HG02798 (cell line): ENCODE data around the gene ANKRD10.
"Not testable (repeated sequence)": the region's sequence is repeated elsewhere in the genome, so short reads cannot be mapped to it uniquely, and the experiment has no call there.

Experiments
- ATAC-seq: cut with Tn5 transposase; IDR thresholded peaks from one replicate; pipeline ENCODE4 v1.9.1; 2021; ENCODE audit warnings: mild to moderate bottlenecking; ENCODE audit not compliant: unreplicated experiment, poor library complexity

The ANKRD10 gene

GRCh38 chr13:110915057-110915873 is at the start of gene ANKRD10:
Gene ANKRD10, minus strand, starts transcription at chr13:110915069. Its CDS starts 135 bp downstream, at chr13:110914934.
- ATAC-seq: peak; percentile 81

GRCh38 chr13:110964229-110965037 is 49.6 kb upstream of the ANKRD10 start:
- ATAC-seq: peak; percentile 7

- no peak for ATAC-seq
Measured at GRCh38 chr13:110963554-110963970, 48.7 kb upstream of the ANKRD10 start.

- ATAC-seq: no peak
Measured at GRCh38 chr13:110961959-110962358, 47.1 kb upstream of the ANKRD10 start.

- no peak for ATAC-seq
Measured at GRCh38 chr13:110960204-110960603, 45.3 kb upstream of the ANKRD10 start.

- no peak for ATAC-seq
Measured at GRCh38 chr13:110957931-110958330, 43.1 kb upstream of the ANKRD10 start.

GRCh38 chr13:110957181-110957884 is 42.5 kb upstream of the ANKRD10 start:
- ATAC-seq: no peak

GRCh38 chr13:110956216-110956615 is 41.3 kb upstream of the ANKRD10 start:
- not testable (repeated sequence) for ATAC-seq

- not testable (repeated sequence) for ATAC-seq
Measured at GRCh38 chr13:110955608-110956007, 40.7 kb upstream of the ANKRD10 start.

GRCh38 chr13:110955072-110955503 is 40.2 kb upstream of the ANKRD10 start:
- peak; percentile 67 for ATAC-seq

GRCh38 chr13:110954533-110954920 is 39.7 kb upstream of the ANKRD10 start:
- ATAC-seq: not testable (repeated sequence)

- ATAC-seq: no peak
Measured at GRCh38 chr13:110953833-110954532, 39.1 kb upstream of the ANKRD10 start.

GRCh38 chr13:110953416-110953815 is 38.5 kb upstream of the ANKRD10 start:
- ATAC-seq: no peak

- ATAC-seq: peak; percentile 76
Measured at GRCh38 chr13:110952135-110952534, 37.3 kb upstream of the ANKRD10 start.

- no peak for ATAC-seq
Measured at GRCh38 chr13:110950819-110951570, 36.1 kb upstream of the ANKRD10 start.

- ATAC-seq: no peak
Measured at GRCh38 chr13:110950356-110950755, 35.5 kb upstream of the ANKRD10 start.

GRCh38 chr13:110949628-110950027 is 34.8 kb upstream of the ANKRD10 start:
- no peak for ATAC-seq

GRCh38 chr13:110949116-110949515 is 34.2 kb upstream of the ANKRD10 start:
- ATAC-seq: no peak

GRCh38 chr13:110947338-110947737 is 32.5 kb upstream of the ANKRD10 start:
- not testable (repeated sequence) for ATAC-seq
